ENCODE measurements around the gene CCDC68. TPM values are rescaled to one million over a fixed set of nuclear protein-coding genes. Genes with fewer than 3 reads are reported as not detected.

The CCDC68 gene
- total RNA-seq, 1 donor from 2014 or later = 5.1 TPM

GRCh38 chr18:54905629-54906028, 53.6 kb downstream of the CCDC68 start:
- no peak overlapping the region for H3K4me3 ChIP-seq
- no peak for DNase-seq
- H3K4me1 ChIP-seq = no peaks in the 10 kb centered on the region
- H3K27me3 ChIP-seq (ENCODE audit: low read depth) = no peaks in the 10 kb centered on the region
- H3K27ac ChIP-seq (replicated peaks) = no peak overlapping the region
- H3K36me3 ChIP-seq = no peaks in the 10 kb centered on the region
- no peaks in the 10 kb centered on the region for H3K9me3 ChIP-seq (replicated peaks)
- no peak for TF ChIP-seq CTCF (IDR thresholded peaks at IDR 0.05; ENCODE audit: borderline replicate concordance)
- intact Hi-C loops (cut with micrococcal nuclease) = no loop called here

DNA sequence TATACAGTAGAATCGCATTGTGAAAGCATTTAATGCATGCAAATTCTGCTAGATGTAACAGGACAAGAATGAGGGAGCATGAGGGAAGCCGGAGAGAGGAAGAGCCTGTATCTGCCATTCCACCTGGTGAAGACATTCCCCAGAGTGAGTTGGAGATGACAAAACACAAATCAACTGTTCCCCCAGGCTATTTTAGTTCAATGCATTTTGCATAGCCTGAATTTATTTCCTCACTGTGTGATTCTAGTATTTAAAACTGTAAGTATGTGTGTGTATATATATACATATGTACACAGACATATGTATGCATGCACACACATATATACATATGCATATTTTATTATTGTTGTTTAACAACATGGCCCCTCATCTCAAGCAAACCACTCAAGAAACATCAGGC, 54.7 kb downstream of the CCDC68 start:
- Histone ChIP-seq H3K4me1 (no peaks in the 10 kb centered on the region), H3K4me3 (no peak overlapping the region), H3K27ac (replicated peaks) (no peak overlapping the region), H3K9me3 (replicated peaks) (no peaks in the 10 kb centered on the region), H3K36me3 (no peaks in the 10 kb centered on the region), H3K27me3 (ENCODE audit: low read depth) (no peaks in the 10 kb centered on the region)
- intact Hi-C loops (cut with micrococcal nuclease) = no loop called here
- no peak for DNase-seq
- no peak for TF ChIP-seq CTCF (IDR thresholded peaks at IDR 0.05; ENCODE audit: borderline replicate concordance)

GRCh38 chr18:54900290-54900689, 59.0 kb downstream of the CCDC68 start:
- Histone ChIP-seq H3K9me3 (replicated peaks) (no peaks in the 10 kb centered on the region), H3K27me3 (ENCODE audit: low read depth) (no peaks in the 10 kb centered on the region), H3K4me3 (no peak overlapping the region), H3K4me1 (no peaks in the 10 kb centered on the region), H3K36me3 (no peaks in the 10 kb centered on the region), H3K27ac (replicated peaks) (no peak overlapping the region)
- TF ChIP-seq CTCF (IDR thresholded peaks at IDR 0.05; ENCODE audit: borderline replicate concordance) = no peak
- DNase-seq = no peak
- intact Hi-C loops (cut with micrococcal nuclease) = no loop called here

GRCh38 chr18:54899500-54899899, 59.8 kb downstream of the CCDC68 start:
- intact Hi-C loops (cut with micrococcal nuclease) = no loop called here

DNA sequence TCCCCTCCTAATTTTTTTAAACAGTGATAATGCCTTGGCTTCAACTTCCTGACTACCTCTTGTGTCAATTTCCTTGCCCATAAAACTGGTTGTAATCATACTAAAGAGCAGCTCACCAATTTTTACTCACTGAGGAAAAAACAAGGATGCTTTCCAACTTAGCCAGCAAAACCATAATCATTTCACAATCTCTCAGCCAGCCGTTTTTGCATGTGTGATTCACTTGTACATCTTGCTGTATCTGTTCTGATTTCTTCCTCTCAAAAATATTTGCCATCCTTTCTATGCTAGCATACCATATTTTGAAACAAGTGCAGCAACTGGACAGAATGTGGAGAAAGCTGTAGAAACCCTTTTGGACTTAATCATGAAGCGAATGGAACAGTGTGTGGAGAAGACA, 70.3 kb downstream of the CCDC68 start:
- Histone ChIP-seq H3K27me3 (ENCODE audit: low read depth) (no peaks in the 10 kb centered on the region), H3K4me1 (no peaks in the 10 kb centered on the region), H3K36me3 (no peaks in the 10 kb centered on the region), H3K4me3 (no peak overlapping the region), H3K27ac (replicated peaks) (no peak overlapping the region), H3K9me3 (replicated peaks) (no peaks in the 10 kb centered on the region)
- TF ChIP-seq CTCF (IDR thresholded peaks at IDR 0.05; ENCODE audit: borderline replicate concordance) = no peak
- intact Hi-C loops (cut with micrococcal nuclease) = no loop called here
- DNase-seq = no peak

More at GRCh38 chr18:54899500-54899899, 59.8 kb downstream of the CCDC68 start:
- Histone ChIP-seq H3K9me3 (replicated peaks) (no peaks in the 10 kb centered on the region), H3K4me3 (no peak overlapping the region), H3K27me3 (ENCODE audit: low read depth) (no peaks in the 10 kb centered on the region), H3K36me3 (no peaks in the 10 kb centered on the region), H3K27ac (replicated peaks) (no peak overlapping the region), H3K4me1 (no peaks in the 10 kb centered on the region)
- no peak for TF ChIP-seq CTCF (IDR thresholded peaks at IDR 0.05; ENCODE audit: borderline replicate concordance)
- DNase-seq = no peak

GRCh38 chr18:54888378-54888777, 70.9 kb downstream of the CCDC68 start:
- no peak for TF ChIP-seq CTCF (IDR thresholded peaks at IDR 0.05; ENCODE audit: borderline replicate concordance)
- Histone ChIP-seq H3K36me3 (no peaks in the 10 kb centered on the region), H3K9me3 (replicated peaks) (no peaks in the 10 kb centered on the region), H3K27ac (replicated peaks) (no peak overlapping the region), H3K27me3 (ENCODE audit: low read depth) (no peaks in the 10 kb centered on the region), H3K4me1 (no peaks in the 10 kb centered on the region), H3K4me3 (no peak overlapping the region)
- intact Hi-C loops (cut with micrococcal nuclease) = no loop called here
- no peak for DNase-seq

Measured in left ventricle myocardium inferior (tissue), 1 donor.